NB4 (cell line): ENCODE measurements around the gene LANCL2.
A peak's percentile ranks its signal among the peaks of the same experiment; 100 is the strongest.
"Not testable (repeated sequence)": the region's sequence is repeated elsewhere in the genome, so short reads cannot be mapped to it uniquely, and the experiment has no call there.

Experiments
- DNase-seq: peaks from one replicate; pipeline ENCODE4 v3.0.0; 2010; ENCODE audit warnings: low read depth
- H3K4me3 ChIP-seq: one replicate; pipeline ENCODE4 v1.5.1; 2011; ENCODE audit warnings: mild to moderate bottlenecking, low read depth, low read length, moderate library complexity
- MYC ChIP-seq: IDR thresholded peaks from 2 replicates; pipeline ENCODE4 v1.6.1; 2011; ENCODE audit warnings: low read depth, low read length
- POLR2A ChIP-seq: IDR thresholded peaks from 2 replicates; pipeline ENCODE4 v1.6.1; 2011; ENCODE audit warnings: mild to moderate bottlenecking; ENCODE audit not compliant: insufficient read length; ENCODE audit errors: extremely low read depth
- TF ChIP-seq, protein P1 (sequence below): IDR thresholded peaks from 2 replicates; pipeline ENCODE4 v1.6.1; 2011; ENCODE audit warnings: low read depth, low read length
- TF ChIP-seq, protein P2 (sequence below): IDR thresholded peaks from one replicate; pipeline ENCODE4 v1.5.1; 2012; ENCODE audit warnings: low read depth, low read length

Gene LANCL2

DNA sequence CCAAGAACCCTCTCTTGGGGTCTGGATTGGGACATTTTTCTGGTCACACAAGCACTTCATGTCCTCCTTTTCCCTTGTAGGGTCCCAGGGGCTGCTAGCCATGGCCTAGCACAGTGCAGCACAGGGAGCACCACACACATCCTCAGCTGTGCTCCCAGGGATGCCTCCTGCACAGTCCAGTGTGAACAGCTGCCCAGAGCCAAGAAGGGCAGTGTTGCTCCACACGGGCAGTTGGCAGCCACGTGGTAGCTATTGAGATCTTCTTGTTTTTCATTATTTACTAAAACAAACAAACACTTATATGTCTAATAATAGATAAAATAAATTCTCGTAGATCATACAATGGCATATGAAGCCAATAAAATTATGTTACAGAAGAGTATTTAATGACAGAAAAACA lies 13.9 kb upstream of the LANCL2 start:
- TF ChIP-seq POLR2A (no peak), MYC (no peak)
- TF ChIP-seq, protein P1, sequence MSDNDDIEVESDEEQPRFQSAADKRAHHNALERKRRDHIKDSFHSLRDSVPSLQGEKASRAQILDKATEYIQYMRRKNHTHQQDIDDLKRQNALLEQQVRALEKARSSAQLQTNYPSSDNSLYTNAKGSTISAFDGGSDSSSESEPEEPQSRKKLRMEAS: no peak
- TF ChIP-seq, protein P2, sequence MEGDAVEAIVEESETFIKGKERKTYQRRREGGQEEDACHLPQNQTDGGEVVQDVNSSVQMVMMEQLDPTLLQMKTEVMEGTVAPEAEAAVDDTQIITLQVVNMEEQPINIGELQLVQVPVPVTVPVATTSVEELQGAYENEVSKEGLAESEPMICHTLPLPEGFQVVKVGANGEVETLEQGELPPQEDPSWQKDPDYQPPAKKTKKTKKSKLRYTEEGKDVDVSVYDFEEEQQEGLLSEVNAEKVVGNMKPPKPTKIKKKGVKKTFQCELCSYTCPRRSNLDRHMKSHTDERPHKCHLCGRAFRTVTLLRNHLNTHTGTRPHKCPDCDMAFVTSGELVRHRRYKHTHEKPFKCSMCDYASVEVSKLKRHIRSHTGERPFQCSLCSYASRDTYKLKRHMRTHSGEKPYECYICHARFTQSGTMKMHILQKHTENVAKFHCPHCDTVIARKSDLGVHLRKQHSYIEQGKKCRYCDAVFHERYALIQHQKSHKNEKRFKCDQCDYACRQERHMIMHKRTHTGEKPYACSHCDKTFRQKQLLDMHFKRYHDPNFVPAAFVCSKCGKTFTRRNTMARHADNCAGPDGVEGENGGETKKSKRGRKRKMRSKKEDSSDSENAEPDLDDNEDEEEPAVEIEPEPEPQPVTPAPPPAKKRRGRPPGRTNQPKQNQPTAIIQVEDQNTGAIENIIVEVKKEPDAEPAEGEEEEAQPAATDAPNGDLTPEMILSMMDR: no peak
- H3K4me3 ChIP-seq: no peak overlapping the region
- DNase-seq: no peak

DNA sequence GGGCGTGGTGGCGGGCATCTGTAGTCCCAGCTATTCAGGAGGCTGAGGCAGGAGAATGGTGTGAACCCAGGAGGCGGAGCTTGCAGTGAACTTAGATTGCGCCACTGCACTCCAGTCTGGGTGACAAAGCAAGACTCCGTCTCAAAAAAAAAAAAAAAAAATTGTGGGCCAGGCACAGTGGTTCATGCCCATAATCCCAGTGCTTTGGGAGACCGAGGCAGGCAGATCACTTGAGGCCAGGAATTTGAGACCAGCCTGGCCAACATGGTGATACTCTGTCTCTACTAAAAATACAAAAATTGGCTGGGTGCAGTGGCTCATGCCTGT lies 12.2 kb upstream of the LANCL2 start:
- H3K4me3 ChIP-seq, DNase-seq: not testable (repeated sequence)

DNA sequence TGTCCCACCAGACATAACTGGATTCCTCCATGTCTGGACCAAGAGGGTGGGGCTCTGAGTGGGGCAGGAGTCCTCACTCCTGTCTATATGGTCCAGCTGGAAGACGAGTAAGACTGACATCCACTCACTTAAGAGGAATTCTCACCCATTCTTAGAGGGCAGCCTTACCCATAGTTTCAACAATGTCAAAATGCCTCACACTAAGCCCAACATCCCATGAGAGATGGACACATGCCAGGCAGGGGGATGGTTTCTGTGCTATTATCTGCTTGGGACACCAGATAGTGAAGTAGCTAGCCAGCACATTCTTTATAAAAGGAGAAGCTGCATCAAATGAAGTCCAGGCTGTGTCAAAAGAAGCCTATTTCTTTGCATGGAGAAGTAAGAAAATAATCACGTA lies 4.7 kb upstream of the LANCL2 start:
- no peak for TF ChIP-seq MYC
- TF ChIP-seq POLR2A: no peak
- TF ChIP-seq, protein P1: no peak
- TF ChIP-seq, protein P2: no peak
- DNase-seq: no peak
- H3K4me3 ChIP-seq: no peak overlapping the region

DNA sequence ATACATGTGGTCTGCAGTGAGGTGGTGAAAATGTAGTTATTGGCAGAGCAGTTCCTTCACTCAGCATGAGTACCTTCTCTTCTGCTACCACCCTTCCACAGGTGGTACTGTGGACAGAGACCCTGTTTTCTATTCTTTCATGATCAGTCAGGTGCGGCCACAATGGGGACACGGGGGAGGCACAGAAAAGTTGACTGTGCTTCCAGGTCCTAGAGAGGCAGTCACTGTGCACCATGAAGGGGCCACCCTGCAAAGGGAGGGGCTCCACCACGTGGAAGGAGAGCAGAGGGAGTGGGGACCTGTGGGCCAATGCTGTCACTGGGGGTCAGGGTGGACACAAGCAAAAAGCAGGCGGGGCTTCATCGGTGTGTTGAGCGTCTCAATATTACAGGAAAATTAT lies 3.6 kb upstream of the LANCL2 start:
- DNase-seq: no peak
- no peak overlapping the region for H3K4me3 ChIP-seq
- no peak for TF ChIP-seq MYC
- no peak for TF ChIP-seq POLR2A
- TF ChIP-seq, protein P1: no peak
- TF ChIP-seq, protein P2: no peak

DNA sequence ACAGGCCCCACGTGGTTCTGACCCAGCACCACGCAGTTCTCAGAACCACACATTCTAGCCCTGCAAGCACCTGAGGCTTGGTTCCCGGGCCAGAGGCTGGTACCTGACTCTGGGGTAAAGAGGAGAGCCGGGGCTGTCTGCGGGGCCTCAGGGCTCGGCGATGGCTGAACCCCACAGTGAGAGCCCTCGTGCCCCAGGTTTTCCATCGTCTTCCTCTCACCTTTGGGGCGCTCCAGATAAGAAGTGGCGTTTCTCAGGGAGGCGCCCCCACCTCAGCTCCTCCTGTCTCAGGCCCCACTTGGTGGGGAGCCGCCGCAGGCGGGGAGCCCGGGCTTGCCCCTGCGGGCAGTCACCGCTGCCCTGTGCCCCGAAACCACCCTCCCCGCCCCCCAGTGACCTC lies 2.2 kb upstream of the LANCL2 start:
- DNase-seq: no peak
- H3K4me3 ChIP-seq: no peak overlapping the region
- no peak for TF ChIP-seq MYC
- TF ChIP-seq, protein P1: no peak
- TF ChIP-seq, protein P2: no peak

DNA sequence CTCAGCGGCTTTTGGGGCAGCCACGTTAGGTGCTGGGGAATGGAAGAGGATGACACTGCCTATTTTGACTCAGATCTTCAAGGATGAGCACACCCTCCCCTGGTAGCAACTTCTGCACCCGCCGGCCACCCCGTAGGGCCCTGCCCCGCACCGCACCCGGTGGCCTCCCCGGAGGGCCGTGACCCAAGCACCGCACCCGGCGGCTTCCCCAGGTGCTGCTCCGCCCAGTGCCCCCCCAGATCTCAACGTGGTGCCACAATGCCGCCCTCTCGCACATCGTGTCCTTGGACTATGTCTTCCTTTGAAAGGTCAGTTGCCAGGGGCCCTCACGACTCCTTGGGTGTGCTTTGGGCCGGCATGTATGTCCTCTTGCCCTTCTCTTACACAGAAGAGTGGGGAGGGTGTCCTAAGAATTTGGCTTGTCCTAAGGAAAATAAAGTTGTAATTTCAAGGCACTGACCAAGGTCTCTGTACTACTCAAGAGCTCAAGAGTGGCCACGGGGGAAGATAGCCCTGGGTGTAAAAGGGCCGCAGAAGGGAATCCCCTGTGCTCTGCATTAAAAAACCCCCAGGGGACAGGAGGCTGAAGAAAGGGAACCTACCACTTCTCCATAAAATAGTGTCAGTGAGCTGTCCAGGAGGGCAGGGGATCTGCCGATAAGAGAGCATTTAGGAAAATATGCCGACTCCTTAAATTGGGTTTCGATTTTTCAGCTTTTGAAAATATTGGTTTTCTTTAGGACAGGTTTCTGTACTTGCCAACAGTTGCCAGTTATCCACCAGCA lies 1.6 kb upstream of the LANCL2 start:
- peak; percentile 54 for DNase-seq
- TF ChIP-seq, protein P1: no peak
- TF ChIP-seq, protein P2: no peak
- TF ChIP-seq POLR2A: no peak
- no peak for TF ChIP-seq MYC

More for the DNA sequence above, 1.6 kb upstream of the LANCL2 start:
- no peak overlapping the region for H3K4me3 ChIP-seq
